HPDE6-E6E7 (cell line): ENCODE measurements around the gene ANLN.
"Not testable (repeated sequence)": the region's sequence is repeated elsewhere in the genome, so short reads cannot be mapped to it uniquely, and the experiment has no call there.

ENCODE experiments used
- DNase-seq: peaks from one replicate; pipeline ENCODE4 v3.0.0; 2011; ENCODE audit warnings: missing footprints; ENCODE audit errors: extremely low spot score

The ANLN gene

DNA sequence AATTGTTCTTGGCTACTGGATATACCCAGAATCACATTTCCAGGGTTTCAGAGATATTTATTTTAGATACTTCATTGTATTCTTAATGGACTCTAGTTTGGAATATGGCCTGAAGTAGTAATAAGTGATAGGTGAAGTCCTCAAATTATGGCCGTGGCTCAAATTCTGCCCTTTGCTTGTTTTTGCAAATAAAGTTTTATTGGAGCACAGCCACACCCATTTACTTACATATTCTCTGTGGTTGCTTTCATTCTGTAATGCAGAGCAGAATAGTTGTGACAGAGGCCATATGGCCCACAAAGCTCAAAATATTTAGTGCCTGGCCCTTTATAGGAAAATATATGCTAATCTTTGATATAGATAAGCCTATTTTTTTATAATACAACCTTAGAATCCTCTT, 19.5 kb downstream of the ANLN start:
- DNase-seq = no peak

DNA sequence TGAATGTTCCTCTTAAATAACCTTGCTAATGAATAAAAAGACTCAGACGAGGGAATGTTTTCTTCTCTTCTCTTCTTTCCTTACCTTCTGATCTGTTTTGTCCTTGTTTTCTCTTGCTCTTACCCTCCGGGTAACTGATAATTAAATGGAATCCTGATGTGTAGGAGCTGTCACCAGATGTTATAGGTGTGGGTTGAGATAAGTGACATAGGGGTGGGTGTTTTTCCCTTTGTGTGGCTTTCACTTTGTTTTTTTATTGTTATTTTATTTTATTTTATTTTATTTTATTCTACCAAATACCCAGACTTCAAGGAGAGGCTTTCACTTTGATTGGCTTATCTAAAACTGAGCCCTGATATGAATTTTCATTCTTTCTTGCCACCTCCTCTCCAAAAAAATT, 25.5 kb downstream of the ANLN start:
- DNase-seq = no peak

DNA sequence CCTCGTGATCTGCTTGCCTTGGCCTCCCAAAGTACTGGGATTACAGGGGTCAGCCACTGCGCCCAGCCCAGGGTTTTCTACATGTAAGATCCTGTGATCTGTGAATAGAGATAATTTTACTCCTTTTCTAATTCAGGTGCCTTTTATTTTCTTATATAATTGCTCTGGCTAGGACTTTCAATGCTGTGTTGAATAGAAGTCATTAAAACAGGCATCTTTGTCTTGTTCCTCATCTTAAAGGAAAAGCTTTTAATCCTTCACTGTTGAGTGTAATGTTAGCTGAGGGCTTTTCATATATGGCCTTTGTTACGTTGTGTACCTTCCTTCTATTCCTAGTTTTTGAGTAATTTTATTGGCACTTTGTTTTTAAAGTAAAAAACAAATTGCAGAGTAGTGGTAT, 26.6 kb downstream of the ANLN start:
- DNase-seq = no peak

DNA sequence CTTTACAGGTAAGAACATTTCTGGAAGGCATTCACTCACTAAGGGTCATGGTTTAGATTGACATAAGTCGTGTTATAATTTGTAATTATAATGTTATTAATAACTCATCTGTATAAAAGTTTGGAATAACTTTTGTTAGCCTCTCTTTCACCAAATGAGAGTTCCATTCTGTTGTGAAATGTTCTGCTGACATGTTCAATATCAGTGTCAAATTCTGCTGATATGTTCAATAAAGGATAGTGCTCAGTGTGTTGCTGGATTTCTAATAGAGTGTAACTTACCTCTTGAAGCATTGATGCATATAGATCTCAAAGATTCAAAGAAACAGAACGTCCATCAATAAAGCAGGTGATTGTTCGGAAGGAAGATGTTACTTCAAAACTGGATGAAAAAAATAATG, 30.6 kb downstream of the ANLN start:
- DNase-seq = no peak

DNA sequence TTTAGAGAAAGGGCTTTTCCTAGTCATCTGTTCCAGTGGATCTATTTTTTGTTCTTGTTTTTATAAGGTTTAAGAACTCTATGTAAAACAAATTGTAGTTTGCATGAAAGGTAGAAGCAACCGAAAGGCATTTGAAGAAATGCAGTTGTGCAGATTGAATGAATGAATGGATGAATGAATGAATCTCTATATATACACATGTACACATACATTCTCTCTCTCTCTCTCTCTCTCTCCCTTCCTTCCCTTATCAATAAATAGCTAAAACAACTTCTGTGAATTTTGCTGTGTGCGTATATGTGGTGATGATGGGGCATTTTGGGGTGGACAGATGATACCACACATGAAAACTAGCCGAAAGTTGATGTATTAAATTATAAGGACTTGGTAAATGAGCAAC, 32.4 kb downstream of the ANLN start:
- DNase-seq = no peak

DNA sequence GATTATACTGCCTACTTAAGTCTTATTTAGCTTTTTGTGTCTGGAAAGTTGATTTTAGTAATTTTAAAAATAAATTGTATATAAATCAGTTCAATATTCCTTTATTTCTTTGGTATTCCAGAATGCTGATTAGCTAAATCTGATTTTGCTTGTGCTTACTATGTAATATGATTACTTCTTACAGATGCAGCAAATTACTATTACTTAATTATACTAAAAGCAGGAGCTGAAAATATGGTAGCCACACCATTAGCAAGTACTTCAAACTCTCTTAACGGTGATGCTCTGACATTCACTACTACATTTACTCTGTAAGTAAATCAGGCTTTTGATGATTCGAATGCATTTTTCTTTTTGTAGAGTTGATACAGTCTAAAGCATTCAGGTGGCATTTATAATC, 34.0 kb downstream of the ANLN start:
- DNase-seq = no peak

DNA sequence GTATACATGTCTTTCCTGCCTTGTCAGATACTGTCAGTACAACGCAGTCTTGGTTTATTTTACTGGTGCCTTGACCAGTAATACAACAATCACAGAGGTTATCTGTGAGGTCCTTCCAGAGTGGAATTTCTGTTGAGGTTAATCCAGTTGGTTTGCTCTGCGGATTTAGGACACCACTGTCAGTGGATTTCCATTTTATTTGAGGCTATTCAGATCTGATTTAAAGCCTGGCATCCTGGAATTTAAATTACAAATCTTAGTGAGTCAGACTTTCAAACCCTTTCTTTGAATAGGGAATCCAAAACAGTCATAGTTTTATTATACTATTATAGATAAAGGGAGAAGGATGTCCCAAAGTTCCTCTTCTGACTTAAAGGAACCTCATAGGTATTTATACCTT, 40.5 kb downstream of the ANLN start:
- no peak for DNase-seq

DNA sequence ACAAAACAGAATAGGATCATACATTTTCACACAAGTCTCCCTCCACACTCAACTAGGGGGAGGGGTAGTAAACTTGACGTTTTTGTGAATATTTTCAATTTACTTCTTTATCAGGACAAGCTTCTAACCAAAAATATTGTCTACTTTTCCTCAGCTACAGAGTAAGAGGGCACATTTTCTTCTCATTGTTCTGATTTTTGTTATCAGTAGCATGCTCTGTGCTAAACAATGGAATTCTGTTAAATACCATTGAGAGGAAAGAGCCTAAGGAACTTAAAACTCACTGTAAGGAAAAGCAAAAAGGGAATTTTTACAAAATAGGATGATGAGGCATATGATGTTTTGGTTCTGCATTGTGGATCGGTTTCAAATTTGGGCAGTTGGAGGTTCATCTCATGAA, 41.2 kb downstream of the ANLN start:
- no peak for DNase-seq

DNA sequence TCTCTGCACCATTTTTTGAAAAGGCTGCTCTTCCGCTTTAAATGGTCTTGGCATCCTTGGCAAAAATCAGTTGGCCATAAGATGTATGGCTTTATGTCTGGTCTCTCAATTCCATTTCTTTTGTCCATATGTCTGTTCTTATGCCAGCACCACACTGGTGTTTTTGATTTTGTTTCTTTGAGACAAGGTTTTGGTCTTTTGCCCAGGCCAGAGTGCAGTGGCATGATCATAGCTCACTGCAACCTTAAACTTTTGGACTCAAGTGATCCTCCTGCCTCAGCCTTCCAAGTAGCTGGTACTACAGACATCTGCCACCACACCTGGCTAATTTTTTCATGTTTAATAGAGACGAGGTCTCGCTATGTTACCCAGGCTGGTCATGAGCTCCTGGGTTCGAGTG, 48.5 kb downstream of the ANLN start:
- no peak for DNase-seq

DNA sequence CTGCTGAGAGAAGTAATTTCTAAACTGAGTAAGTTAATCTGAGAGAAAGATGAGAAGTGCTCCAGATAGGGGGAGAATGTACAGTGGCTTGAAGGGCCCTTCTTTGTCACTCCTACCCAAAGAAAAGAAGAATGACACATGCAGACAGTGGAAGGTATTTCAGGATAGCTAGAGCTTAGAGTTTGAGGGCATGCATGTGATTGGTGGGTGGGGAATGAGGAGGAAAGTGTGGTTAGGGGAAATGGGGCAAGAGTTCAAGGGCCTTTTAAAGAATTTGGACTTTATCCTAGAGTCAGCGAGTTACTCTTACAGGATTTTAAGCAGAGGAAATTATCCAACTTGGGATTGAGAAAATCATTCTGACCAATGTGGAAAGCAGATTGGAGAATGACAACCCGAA, 50.0 kb downstream of the ANLN start:
- DNase-seq = no peak

DNA sequence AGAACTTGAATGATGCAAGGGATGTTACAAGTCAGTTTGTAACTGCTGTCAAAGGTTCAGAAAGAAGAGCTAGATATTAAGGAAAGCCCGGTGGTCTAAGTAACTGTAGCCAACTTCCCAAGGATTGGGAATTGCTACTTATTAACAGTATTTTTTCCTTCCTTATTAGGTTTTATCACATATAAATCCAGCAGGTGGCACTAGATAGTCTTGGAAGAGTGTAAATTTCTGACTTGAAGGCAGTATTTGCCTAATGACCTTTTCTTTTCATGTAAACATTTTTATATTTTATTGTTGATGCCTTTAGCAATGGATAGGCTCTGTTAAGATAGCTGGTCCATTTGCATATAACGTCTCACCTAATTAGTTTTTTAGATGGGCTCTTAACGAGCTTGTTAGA, 51.2 kb downstream of the ANLN start:
- DNase-seq = no peak

DNA sequence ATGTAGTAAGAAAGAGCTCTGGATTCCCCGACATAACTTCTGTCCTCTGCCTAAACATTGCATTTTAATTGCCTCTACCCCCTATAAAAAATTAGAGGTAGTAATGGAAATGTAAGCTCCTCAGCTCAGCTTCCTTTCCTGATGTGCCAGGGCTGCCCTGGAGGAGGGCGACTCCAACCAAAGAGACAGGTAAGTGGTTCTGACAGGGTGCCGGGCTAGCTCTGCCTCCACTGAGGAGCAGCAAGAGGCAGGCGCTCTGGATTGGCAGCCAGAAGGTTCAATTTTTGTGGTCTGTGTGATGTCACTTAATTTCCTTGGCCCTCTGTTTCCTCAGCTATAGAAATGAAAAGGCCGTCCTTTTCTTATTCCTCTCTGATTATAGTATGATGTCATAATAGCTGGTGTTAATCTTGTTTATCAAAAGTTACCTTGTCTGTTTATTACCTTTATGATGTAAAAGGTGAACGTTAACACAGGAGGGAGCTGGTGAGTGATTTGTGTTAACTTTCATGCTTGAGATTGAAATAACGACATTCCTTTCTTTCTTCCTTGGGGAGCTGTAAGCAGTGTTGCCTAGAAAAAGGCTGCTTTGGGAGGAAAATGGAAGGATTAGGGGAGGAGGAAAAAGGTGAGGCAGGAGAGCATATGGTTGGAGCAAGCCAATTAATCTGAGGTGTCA, 51.8 kb downstream of the ANLN start:
- no peak for DNase-seq

DNA sequence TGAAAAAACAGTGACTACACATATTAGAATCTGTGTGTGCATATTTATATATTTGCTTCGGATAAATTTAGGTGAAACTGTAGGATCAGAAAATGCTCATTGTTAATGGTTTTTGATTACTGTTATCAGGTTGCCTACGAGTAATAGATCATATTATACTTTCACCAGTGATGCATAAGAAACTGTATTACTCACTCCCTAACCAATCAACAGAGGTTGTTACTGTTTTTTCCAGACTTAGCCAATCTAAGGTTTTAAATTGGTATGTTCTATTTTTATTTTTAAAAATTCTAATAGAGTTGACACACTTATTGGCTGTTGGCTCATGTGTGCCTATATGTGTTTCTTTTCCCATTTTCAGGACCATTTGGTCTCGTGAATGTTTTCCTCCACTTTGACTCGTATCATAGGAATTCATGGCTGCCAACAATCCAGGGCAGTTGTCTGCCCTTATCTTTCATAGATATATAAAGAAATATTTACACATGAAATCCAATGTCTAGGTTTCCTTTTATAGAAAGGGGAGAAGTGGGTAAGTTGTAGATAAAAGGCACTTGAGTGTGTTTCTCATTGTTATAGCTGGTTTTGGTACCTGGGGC, 59.2 kb downstream of the ANLN start:
- no peak for DNase-seq

DNA sequence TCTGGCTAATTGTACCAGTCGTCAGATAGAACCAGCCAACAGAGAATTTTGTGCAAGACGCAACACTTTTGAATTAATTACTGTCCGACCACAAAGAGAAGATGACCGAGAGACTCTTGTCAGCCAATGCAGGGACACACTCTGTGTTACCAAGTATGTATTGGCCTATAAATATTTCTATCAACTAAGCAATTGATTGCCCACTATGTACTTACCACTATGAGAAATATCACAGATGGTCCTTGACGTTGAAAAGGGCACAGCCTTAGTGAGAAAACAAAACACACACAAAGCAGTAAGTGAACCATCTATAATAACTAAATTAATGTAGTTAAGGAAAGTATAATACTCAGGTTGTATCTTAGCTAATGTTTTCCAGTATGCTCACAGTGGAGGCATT, 60.0 kb downstream of the ANLN start:
- no peak for DNase-seq

DNA sequence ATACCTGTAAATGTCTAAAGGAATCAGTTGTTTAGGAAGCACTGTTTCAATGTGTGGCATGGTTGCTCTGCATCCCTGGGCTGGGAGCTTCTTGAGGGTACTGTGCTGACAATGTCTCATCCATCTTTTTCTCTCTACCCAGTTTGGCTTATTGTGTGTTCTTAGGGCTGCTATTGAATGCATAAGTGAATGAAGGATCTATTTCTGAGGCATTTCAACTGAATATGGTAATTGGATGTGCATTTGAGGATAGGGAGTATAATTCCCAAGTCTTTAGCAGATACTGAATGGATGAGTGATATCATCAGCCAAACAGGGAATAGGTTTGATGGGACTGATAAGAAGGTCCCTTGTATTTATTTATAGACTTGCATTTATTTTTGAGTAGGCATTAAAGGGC, 64.1 kb downstream of the ANLN start:
- DNase-seq = no peak

DNA sequence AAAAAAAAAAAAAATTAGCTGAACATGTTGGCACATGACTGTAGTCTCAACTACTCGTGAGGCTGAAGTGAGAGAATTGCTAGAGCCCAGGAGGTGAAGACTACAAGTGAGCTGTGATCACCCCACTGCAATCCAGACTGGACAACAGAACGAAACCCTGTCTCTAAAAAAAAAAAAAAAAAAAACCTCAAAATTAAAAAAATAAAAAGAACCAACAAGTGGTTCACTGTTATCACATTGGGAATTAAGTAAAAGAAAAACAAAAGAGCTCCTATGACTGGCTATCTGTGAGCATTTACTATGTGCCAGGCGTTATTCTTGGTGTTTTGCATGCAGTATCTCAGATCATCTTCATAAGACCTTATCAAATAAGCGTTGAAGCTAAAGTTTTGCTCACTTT, 66.0 kb downstream of the ANLN start:
- no peak for DNase-seq

DNA sequence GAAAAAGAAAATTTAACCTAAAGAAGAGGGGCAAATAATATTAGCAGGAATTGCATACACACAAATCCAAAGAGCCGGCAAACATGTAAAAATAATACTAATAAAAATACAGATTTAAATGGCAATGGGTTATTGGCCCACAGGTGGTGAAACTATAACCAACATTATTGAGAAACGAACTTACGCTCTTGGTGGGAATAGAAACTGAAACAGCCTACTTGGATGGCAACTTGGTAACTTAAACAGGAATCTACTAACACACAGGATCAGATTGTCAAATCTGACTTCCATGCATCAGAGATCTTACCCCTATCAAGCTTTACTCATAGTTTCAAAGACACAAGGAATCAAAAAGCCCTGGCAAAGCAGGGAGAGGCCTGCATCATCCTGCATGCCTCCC, 66.5 kb downstream of the ANLN start:
- no peak for DNase-seq

DNA sequence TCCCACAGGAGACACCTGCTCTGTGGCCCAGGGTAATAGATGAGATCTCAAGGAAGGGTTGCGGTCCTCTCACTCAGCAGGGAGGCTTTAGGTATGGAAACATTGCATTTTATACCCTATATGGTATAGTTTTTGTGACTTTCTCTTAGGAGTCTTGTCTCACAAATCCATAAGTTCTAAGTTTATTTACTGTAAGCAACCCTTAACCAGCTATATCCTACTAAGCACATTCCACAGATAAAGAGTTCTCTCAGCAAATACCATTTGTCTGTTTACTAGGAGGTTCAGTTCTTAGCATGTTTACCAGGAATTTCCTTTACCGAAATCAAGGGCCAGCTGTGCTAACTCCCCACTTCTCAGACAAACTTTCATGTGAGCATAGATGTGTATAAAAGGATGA, 66.9 kb downstream of the ANLN start:
- no peak for DNase-seq

DNA sequence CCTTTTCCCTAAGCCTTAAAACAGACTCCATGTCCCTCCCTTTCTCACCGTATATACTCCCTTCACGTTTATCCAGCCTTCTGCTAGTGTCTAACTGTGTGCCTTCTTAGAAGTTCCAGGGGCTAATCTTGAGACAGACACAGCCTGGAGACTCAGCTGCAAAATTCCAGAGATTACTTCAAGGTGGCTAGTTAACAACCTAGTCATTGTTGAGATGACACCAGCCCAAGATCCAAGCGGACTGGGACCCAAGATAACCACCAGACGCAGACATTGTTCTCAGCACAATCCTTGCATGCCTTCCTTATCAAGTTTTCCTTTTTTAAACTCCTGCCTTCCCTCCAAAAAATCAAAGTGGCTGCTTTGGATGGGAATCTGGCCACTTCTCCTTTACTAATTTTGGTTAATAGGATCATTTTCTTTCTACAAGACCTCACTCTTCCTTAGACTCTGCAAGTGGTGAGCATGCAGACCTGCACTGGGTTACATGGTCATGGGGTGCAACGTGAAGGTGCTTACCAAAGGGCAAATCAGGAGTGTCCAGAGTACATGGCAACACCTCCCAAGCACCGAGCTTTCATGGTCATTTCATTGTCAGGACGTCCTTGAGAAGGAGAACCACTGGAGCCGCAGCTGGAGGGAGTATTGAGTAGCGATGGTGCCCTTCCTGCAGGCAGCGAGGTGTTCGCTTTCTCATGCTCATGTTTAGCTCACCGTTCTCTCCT, 69.7 kb downstream of the ANLN start:
- no peak for DNase-seq

DNA sequence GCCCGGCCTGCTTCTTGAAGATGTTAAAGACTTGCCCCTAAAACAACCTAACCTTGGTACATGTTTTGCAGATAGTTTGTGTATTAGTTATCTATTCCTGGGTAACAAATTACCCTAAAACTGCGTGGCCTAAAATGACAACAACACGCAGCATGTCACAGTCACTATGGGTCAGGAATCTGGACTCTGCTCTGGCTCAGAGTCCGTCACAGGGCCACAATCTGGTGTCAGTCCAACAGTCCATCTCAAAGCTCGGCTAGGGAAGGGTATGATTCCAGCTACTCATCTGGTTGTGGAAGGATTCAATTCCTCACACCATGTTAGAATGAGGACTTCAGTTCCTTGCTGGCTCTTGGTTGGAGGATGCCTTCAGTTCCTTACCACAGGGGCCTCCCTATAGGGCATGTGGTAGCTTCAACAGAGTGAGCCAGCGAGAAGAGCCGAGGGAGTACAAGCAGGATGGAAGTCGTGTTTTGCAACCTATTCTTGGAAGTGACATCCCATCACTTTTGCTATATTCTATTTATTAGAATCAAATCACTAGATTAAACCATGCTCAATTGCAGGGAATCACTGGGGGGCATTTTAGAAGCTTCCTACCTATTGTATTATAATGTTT, 71.3 kb downstream of the ANLN start:
- no peak for DNase-seq

DNA sequence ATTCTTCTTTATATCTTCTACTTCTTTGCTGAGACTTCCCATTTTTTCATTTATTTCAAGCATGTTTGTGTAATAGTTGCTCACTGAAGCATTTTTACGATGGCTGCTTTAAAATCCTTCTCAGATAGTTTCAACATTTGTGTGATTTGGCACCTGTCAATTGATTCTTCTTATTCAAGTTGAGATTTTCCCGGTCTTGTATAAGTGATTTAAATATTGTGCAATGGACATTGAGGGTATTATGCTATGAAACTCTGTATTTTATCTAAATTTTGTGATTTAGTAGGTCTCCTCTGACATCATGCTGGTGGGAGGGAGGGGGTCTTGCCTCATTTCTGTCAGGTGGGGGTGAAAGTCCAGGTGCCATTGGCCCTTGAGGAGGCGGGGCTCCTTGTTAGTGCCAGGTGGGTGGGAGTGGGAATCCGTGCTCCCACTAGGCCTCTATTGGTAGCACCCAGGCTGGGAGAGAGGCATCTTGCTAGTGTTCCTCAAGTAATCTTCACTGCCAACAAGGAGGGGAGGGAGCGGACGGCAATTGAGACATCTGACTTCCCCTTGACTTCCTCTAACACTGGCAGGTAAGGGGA, 73.0 kb downstream of the ANLN start:
- DNase-seq = no peak

DNA sequence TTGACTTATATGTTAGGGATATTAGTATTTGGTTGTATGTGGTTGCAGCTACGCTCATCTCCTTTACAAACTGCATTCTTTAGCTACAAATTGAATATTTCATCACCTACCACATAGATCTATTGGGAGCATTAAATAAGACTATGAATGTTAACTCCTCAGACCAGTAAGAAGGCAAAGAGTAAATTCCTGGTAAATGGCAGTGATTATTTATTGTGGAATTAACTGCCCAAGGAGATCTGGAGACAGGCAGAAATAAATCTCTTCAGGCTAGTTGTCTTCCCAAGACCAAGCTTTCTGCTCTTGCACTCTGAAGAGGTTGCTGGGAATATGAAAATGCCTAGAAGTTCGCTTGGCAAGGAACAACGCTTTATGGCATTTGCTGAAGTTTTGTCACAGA, 74.6 kb downstream of the ANLN start:
- DNase-seq = no peak

DNA sequence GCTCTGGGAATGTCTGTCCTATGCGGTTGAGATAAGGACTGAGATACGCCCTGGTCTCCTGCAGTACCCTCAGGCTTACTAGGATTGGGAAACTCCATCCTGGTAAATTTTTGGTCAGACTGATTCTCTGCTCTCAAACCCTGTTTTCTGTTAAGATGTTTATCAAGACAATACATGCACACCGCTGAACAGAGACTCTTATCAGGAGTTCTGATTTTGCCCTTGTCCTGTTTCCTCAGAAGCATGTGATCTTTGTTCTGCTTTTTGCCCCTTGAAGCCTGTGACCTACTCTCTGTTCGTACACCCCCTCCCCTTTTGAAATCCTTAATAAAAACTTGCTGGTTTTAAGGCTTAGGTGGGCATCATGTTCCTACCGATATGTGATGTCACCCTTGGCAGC, 76.3 kb downstream of the ANLN start:
- not testable (repeated sequence) for DNase-seq
